Upper lobe of right lung (tissue), 1 donor: Measurements from ENCODE around the gene MRPL12. TPM values are rescaled to one million over a fixed set of nuclear protein-coding genes. Genes with fewer than 3 reads are reported as not detected.
"Not testable (repeated sequence)": the region's sequence is repeated elsewhere in the genome, so short reads cannot be mapped to it uniquely, and the experiment has no call there.

Experiments used
- ATAC-seq: fragments of 200-7000 bp; cut with Tn5 transposase; one replicate; pipeline ENCODE4 v1.9.1; 2020; ENCODE audit warnings: mild to moderate bottlenecking, moderate library complexity
- DNase-seq: peaks from one replicate; pipeline ENCODE4 v3.0.0-alpha.2; 2020
- H3K27ac ChIP-seq: fragments of 200-600 bp; one replicate; pipeline ENCODE4 v1.8.0; 2022
- H3K27me3 ChIP-seq: fragments of 200-600 bp; one replicate; pipeline ENCODE4 v1.8.0; 2022; ENCODE audit warnings: mild to moderate bottlenecking
- H3K36me3 ChIP-seq: fragments of 200-600 bp; one replicate; pipeline ENCODE4 v1.8.0; 2022
- H3K4me1 ChIP-seq: fragments of 200-600 bp; one replicate; pipeline ENCODE4 v1.8.0; 2022
- H3K4me3 ChIP-seq: fragments of 200-600 bp; one replicate; pipeline ENCODE4 v1.8.0; 2022; ENCODE audit warnings: mild to moderate bottlenecking
- H3K9me3 ChIP-seq: fragments of 200-600 bp; one replicate; pipeline ENCODE4 v1.8.0; 2022
- intact Hi-C: fragments of 100-400 bp; cut with DNase I; formaldehyde crosslinking; loops from one replicate; pipeline ENCODE4 v1.11.0; 2022
- microRNA-seq: library from miRNA; unstranded; fragments of <30 nt; microRNA quantifications from one replicate; pipeline ENCODE4 v1.2.0, GENCODE V29; 2020; ENCODE audit warnings: borderline microRNAs expressed
- total RNA-seq: library from RNA; stranded (reverse); fragmentation: NEBNext Ultra II Directional; extraction: Animal tissue kit (Norgen Biotek cat#: 25700); gene quantifications from one replicate; pipeline ENCODE4 v1.2.1, GENCODE V29; 2021
- TF ChIP-seq, protein P1 (sequence below): fragments of 200-600 bp; IDR thresholded peaks from one replicate; pipeline ENCODE4 v1.8.0; 2022; ENCODE audit warnings: antibody characterized with exemption
- donor health status: DM: no; HTN: yes; CAD: no; lungs with severe emphysema.

The MRPL12 gene
- total RNA-seq, 1 donor from 2014 or later = 40.3 TPM

DNA sequence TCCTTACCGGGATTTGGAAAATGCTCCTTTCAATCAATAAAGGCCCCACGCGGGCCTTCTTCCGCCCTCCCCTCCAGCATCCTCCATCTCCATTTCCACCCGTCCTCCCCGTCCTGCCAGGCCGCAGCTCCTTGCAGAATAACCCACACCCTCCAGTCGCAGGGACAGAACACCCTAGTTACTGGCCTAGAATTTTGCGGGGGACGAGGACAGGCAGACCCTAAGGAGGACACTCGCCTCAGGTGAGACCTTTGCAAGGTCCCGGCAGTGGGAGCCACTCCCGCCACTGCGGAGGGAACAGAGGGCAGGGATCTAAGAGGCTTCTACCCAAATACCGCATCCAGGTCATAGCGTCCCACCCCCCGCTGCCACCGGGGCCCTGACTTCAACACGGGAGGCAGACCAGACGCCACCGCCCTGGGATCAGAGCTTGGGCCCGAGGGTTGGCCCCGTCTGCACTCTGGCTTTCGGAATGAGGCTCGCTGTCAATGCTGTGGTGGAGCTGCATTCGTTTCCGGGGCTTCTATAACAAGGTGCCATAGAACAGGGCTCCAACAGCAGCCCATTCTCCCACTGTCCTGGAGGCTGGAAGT is 35.7 kb downstream of the MRPL12 start:
- no peaks in the 10 kb centered on the region for H3K36me3 ChIP-seq
- ATAC-seq (no peak), DNase-seq (peak; percentile 55)
- TF ChIP-seq, protein P1, sequence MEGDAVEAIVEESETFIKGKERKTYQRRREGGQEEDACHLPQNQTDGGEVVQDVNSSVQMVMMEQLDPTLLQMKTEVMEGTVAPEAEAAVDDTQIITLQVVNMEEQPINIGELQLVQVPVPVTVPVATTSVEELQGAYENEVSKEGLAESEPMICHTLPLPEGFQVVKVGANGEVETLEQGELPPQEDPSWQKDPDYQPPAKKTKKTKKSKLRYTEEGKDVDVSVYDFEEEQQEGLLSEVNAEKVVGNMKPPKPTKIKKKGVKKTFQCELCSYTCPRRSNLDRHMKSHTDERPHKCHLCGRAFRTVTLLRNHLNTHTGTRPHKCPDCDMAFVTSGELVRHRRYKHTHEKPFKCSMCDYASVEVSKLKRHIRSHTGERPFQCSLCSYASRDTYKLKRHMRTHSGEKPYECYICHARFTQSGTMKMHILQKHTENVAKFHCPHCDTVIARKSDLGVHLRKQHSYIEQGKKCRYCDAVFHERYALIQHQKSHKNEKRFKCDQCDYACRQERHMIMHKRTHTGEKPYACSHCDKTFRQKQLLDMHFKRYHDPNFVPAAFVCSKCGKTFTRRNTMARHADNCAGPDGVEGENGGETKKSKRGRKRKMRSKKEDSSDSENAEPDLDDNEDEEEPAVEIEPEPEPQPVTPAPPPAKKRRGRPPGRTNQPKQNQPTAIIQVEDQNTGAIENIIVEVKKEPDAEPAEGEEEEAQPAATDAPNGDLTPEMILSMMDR = no peak
- no peaks in the 10 kb centered on the region for H3K4me1 ChIP-seq
- no peaks in the 10 kb centered on the region for H3K9me3 ChIP-seq
- intact Hi-C loops = no loop called here
- H3K27me3 ChIP-seq = no peaks in the 10 kb centered on the region
- no peak overlapping the region for H3K4me3 ChIP-seq
- no peak overlapping the region for H3K27ac ChIP-seq

DNA sequence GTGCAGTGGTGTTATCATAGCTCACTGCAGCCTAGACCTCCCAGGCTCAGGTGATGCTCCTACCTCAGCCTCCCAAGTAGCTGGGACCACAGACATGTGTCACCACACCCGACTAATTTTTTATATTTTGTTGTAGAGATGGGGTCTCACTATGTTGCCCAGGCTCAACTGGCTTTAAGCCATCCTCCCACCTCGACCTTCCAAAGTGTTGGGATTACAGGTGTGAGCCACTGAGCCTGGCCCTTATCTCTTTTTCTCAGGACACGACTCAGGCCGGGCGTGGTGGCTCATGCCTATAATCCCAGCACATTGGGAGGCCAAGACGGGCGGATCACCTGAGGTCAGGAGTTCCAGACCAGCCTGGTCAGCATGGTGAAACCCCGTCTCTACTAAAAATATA is 36.4 kb downstream of the MRPL12 start:
- intact Hi-C loops, H3K4me3 ChIP-seq, ATAC-seq, DNase-seq, H3K27me3 ChIP-seq, H3K27ac ChIP-seq, H3K4me1 ChIP-seq, H3K36me3 ChIP-seq, H3K9me3 ChIP-seq: not testable (repeated sequence)

DNA sequence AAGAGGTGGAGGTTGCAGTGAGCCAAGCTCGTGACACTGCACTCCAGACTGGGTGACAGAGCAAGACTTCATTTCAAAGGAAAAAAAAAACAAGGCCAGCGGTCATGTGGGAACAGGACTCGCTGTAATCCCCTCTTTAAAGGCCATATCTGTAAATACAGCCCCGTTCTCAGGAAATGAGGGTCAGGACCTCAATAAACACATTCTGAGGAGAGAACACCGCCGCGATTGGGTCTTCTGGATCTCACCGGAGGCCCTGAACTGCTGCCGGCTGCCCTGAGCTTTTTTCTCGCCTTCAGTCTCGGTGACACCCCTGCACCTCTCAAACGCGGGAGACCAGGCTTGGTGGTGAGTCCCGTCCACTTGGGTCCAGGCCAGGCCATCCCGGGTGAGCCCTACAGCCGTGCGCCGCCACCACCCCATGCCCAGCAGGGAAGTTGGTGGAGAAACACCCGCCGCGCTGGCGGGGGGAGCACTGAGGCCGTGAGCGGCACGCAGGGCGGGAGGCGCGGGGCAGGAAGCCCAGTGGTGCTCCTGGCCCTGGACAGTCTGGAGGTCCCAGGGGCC is 37.3 kb downstream of the MRPL12 start:
- Histone ChIP-seq H3K27ac (no peak overlapping the region), H3K4me3 (no peak overlapping the region), H3K27me3 (no peaks in the 10 kb centered on the region), H3K9me3 (no peaks in the 10 kb centered on the region), H3K4me1 (no peaks in the 10 kb centered on the region), H3K36me3 (no peaks in the 10 kb centered on the region)
- ATAC-seq (peak; percentile 51), DNase-seq (peak; percentile 64)
- intact Hi-C loops = no loop called here
- TF ChIP-seq, protein P1 = no peak

DNA sequence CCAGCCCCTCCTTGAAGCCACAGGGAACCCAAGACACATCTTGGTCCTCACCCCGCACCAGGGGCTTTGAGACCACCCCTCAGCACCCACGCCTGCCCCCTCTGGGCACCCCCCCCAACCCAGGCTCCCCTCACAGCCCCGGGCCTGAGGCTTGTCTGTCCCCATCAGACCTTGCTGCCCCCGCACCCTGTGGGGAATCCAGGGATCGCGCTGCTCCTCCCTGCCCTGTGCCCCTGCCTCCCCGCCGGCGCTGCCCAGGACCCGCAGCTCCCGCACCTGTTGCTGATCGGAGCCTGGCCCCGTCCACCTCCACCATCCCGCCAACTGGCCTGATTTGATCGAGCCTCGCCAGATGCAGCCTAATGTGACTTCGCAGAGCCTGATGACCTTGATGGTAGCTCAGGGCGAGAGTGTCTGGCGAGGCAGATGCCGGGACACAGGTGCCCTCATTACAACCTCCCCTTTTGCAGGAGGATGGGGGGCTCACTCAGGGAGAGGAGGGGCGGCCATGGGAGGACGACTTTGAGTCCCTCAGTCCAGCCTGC is 38.0 kb downstream of the MRPL12 start:
- ATAC-seq (peak; percentile 12), DNase-seq (peak; percentile 58)
- Histone ChIP-seq H3K4me3 (no peak overlapping the region), H3K36me3 (no peaks in the 10 kb centered on the region), H3K27me3 (no peaks in the 10 kb centered on the region), H3K4me1 (no peaks in the 10 kb centered on the region), H3K27ac (no peak overlapping the region), H3K9me3 (no peaks in the 10 kb centered on the region)
- TF ChIP-seq, protein P1 = no peak
- intact Hi-C loops = no loop called here

DNA sequence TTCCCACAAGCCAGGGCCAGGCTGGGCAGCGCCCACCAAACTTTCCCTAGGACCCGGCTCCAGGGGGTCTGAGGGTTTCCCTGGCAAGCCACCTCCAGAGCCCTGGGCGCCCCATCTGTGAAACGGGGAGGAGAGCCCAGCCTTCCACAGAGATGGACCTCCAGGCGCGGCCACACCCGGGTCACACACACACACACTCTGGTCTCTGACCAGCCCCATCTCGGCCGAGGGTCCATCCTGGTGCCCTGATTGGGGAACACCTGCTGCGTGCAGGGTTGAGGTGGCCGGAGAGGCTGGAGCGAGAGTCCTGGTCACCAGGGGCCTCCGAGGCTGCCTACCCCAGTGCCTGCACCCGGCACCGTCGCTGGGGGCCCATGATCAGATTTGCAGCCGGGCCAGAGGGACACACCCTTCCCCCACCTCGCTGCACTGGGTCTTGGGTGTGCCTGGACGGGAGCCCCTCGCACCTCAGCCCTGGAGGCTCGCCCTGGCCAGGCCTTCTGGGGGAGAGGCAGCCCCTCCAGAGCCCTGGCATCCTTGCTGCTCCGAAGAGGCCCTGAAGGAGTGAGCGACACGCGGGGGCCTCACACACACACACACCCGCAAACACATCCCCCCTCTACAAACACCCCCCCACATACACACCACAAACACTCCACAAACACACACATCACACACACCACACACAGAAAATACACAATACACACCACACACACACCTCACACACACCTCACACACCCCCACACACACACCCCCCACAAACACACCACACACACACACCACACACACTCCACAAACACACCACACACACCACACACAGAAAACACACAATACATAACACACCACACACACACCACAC is 38.7 kb downstream of the MRPL12 start:
- no peaks in the 10 kb centered on the region for H3K36me3 ChIP-seq
- ATAC-seq (peak; percentile 59), DNase-seq (peak; percentile 62)
- no peak overlapping the region for H3K4me3 ChIP-seq
- intact Hi-C loops = no loop called here
- H3K9me3 ChIP-seq = no peaks in the 10 kb centered on the region
- no peaks in the 10 kb centered on the region for H3K4me1 ChIP-seq
- TF ChIP-seq, protein P1 = no peak
- no peak overlapping the region for H3K27ac ChIP-seq
- H3K27me3 ChIP-seq = no peaks in the 10 kb centered on the region

Small RNA genes within 50 kb of the gene (microRNA-seq; reads per million reads assigned to microRNA genes)
- not detected for gene MIR6786

Other genes with a start within 250 kb of the MRPL12 start
- 2,193 TPM for gene ACTG1, start 190.6 kb upstream of the MRPL12 start, total RNA-seq
- gene FSCN2, start 175.0 kb upstream of the MRPL12 start, total RNA-seq = 3.6 TPM
- gene FAAP100, start 151.0 kb upstream of the MRPL12 start, total RNA-seq = 27.3 TPM
- gene NPLOC4, start 66.3 kb upstream of the MRPL12 start, total RNA-seq = 93.6 TPM
- 1.1 TPM for gene TSPAN10, start 66.2 kb upstream of the MRPL12 start, total RNA-seq
- gene PDE6G, start 46.8 kb upstream of the MRPL12 start, total RNA-seq = 1.0 TPM
- gene OXLD1, start 36.8 kb upstream of the MRPL12 start, total RNA-seq = 26.7 TPM
- gene CCDC137, start 36.6 kb upstream of the MRPL12 start, total RNA-seq = 13.7 TPM
- 19.5 TPM for gene ARL16, start 19.6 kb upstream of the MRPL12 start, total RNA-seq
- gene HGS, start 19.4 kb upstream of the MRPL12 start, total RNA-seq = 88.3 TPM
- 6.3 TPM for gene SLC25A10, start 8.9 kb downstream of the MRPL12 start, total RNA-seq
- gene GCGR, start 100.8 kb downstream of the MRPL12 start, total RNA-seq = not detected
- gene MCRIP1, start 129.9 kb downstream of the MRPL12 start, total RNA-seq = 72.8 TPM
- not detected for gene PPP1R27, start 131.7 kb downstream of the MRPL12 start, total RNA-seq
- 462 TPM for gene P4HB, start 157.2 kb downstream of the MRPL12 start, total RNA-seq
- gene ARHGDIA, start 168.0 kb downstream of the MRPL12 start, total RNA-seq = 386 TPM
- gene ALYREF, start 188.2 kb downstream of the MRPL12 start, total RNA-seq = 39.4 TPM
- 91.0 TPM for gene ANAPC11, start 188.4 kb downstream of the MRPL12 start, total RNA-seq
- 0.55 TPM for gene NPB, start 198.9 kb downstream of the MRPL12 start, total RNA-seq
- 46.1 TPM for gene PCYT2, start 208.0 kb downstream of the MRPL12 start, total RNA-seq
- gene SIRT7, start 214.8 kb downstream of the MRPL12 start, total RNA-seq = 27.5 TPM
- 35.9 TPM for gene MAFG, start 224.4 kb downstream of the MRPL12 start, total RNA-seq
- gene PYCR1, start 233.9 kb downstream of the MRPL12 start, total RNA-seq = 19.0 TPM
- not detected for gene MYADML2, start 243.9 kb downstream of the MRPL12 start, total RNA-seq